HG03521 (cell line): Measurements from ENCODE around the gene ZNF213.

ENCODE experiments used
- ATAC-seq: cut with Tn5 transposase; IDR thresholded peaks from one replicate; pipeline ENCODE4 v1.9.1; 2021; ENCODE audit warnings: mild to moderate bottlenecking, moderate library complexity; ENCODE audit not compliant: unreplicated experiment

The ZNF213 gene

DNA sequence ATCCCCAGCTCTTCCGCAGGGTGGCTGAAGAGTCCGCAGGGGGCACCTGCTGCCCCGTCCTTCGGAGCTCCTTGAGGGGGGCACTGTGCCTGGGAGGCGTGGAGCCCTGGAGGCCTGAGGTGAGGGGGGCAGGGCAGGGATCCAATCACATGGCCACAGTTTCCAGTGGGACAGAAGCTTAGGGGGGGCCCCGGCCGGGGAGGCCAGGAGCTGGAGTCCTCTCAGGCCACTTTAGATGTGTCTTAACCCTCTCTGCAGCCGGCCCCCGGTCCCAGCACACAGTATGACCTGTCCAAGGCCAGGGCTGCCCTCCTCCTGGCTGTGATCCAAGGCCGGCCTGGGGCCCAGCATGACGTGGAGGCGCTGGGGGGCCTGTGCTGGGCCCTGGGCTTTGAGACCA, 10.8 kb downstream of the ZNF213 start:
- ATAC-seq = no peak

GRCh38 chr16:3147046-3147756, 12.4 kb downstream of the ZNF213 start:
- no peak for ATAC-seq

- no peak for ATAC-seq
Observed at GRCh38 chr16:3147757-3148104, 12.9 kb downstream of the ZNF213 start.

- ATAC-seq = no peak
Observed at GRCh38 chr16:3148256-3149192, 13.7 kb downstream of the ZNF213 start.

DNA sequence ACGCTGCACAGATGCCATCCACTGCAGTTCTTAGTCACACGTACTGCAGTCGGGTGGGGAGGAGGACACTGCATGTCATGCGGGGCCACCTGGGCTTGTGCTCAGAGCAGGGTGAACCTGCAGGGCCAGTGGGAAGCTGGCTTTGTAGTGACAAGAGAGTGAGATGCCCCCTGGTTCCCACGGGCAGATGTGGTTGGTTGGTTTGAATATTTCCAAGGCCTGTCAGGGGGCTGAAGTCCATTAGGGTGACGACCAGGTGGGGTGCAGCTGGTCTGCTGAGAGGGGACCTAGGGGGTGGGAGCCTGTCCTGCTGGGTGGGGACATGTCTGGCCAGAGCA, 14.3 kb downstream of the ZNF213 start:
- no peak for ATAC-seq

GRCh38 chr16:3149630-3150345, 15.0 kb downstream of the ZNF213 start:
- ATAC-seq = peak; percentile 15

- ATAC-seq = peak; percentile 74
Observed at GRCh38 chr16:3150346-3151218, 15.8 kb downstream of the ZNF213 start.

DNA sequence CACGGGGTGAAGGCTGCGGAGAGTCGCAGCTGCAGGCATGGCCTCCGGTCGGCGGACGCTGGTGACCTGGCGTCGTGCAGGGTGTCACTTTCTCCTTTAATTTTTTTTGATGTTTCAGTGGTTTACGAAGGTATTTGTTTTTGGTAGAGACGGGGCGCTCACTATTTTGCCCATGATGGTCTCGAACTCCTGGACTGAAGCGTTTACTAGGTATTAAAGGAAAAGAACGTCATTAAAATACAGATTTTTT, 17.1 kb downstream of the ZNF213 start:
- no peak for ATAC-seq

GRCh38 chr16:3152277-3152990, 17.6 kb downstream of the ZNF213 start:
- no peak for ATAC-seq

DNA sequence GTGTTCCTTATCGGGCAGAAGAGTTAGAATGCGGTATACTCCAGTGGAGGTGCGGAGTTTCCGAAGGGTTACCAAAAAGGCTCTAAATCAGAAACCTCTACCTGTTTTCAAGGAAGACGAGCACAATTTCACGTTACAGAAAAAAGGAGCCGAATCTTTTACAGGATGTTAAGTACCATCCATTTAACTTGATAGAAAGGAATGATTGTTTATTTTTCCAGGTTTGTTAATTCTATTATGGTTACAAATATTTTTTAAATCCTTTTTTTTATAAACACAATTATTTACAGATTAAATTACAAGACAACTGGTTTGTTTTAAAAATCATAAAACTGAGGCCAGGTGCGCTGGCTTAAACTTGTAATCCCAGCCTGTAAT, 18.2 kb downstream of the ZNF213 start:
- no peak for ATAC-seq

GRCh38 chr16:3155181-3155580, 20.4 kb downstream of the ZNF213 start:
- no peak for ATAC-seq

DNA sequence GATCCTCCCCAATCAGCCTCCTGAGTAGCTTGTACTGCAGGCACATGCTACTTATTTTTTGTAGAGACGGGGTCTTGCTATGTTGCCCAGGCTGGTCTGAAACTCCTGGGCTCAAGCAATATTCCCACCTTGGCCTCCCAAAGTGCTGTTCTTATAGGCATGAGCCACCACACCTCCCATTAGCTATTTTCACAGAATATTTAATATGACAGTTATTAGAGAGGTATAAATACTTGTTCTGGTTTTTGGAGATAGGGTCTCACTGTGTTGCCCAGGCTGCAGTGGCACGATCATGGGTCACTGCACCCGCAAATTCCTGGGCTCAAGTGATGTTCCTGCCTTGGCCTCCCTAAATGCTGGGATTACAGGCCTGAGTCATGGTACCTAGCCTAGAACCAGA, 21.1 kb downstream of the ZNF213 start:
- ATAC-seq = no peak

GRCh38 chr16:3157229-3158025, 22.6 kb downstream of the ZNF213 start:
- no peak for ATAC-seq

DNA sequence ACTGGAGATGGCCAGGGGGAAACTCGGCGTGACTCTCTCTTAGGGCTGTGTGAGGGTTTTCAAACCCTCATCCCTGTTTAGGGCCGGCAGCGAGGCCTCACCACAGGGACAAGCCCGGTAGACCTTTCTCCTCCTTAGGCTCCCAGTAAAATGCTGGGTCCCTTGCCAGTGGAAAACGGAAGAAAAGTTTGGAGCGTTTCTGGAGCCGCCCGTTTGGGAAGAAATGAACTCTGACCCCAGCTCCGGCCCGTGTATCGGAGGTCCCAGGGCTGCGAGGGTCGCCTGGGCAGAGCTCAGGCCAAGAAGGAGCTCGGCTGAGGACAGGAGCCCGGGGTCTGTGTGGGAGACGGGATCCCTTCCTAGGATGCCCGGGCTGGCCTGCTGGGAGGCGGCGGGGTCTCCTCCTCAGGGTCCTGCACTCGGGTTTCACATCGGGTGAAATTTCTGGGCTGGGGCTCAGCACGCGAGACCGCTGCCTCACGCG, 23.2 kb downstream of the ZNF213 start:
- no peak for ATAC-seq

GRCh38 chr16:3158510-3159314, 23.9 kb downstream of the ZNF213 start:
- ATAC-seq = peak; percentile 42

DNA sequence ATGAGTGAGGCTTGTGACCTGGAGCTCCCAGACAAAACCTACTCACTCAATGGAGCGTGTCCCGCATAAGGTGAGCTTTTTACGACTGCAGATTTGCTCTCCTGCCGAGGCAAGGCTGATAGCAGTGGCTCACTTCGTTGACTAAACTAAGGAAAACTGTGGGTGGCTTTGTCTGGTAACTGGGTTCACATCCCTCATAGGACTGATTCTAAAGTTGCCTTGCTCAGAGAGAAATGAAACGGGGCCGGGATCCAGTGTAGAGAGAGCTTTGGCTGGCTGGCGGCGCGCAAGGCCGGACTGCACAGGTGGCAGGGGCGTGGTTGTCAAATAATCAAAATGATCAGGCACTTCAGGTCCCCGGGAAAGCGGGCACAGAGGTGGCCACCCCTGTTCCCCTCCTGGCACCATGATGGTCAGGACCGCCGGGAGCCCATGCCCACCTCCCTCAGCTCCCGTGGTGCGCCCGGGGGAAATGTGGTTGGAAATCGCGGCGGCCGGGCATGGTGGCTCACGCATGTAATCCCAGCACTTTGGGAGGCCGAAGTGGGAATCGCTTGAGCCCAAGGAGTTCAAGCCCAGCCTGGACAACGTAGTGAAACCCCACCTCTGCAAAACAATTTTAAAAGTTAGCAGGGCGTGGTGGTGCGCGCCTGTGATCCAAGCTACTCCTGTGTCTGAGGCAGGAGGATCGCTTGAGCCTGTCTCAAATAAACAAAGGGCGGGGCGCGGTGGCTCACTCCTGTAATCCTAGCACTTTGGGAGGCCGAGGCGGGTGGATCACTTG, 26.6 kb downstream of the ZNF213 start:
- ATAC-seq = no peak

DNA sequence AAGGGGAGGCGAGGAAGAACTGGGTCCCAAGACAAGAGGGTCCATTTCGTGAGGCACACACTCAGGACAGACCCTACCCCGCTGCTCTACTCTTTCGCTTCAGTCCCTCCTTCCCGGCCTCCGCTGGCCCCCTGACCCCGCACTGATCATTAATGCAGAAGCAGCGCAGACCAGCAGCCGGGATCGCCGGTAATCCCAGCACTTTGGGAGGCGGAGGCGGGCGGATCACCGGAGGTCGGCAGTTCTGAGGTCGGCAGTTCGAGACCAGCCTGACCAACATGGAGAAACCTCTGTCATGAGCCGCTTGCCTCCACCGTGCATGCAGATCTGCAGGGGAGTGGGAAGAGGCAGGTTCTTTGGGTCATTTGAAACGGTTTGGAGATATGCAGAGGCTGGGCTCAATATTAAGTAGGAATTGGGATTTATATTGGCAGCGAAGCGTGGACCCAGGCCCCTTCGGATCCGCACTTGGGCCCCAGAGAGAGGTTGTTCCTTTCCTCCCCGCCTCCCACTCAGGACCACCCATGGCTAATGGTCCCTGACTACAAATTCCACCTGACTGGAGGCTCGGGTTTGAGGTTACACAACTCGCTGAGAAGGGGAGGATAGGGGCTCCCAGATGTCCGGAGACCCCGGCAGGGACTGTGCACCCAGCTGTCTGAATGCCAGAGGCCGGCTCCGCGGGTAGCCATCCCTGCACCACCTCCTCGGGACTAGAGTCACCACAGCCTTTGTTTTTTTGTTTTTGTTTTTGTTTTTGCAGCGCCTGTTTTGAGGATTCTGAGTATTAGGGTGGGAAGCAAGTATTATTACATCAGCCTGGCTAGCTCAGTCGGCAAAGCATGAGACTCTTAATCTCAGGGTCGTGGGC, 29.5 kb downstream of the ZNF213 start:
- ATAC-seq = no peak
